GM19043 (cell line): ENCODE data around the gene WDR31.
"Not testable (repeated sequence)": the region's sequence is repeated elsewhere in the genome, so short reads cannot be mapped to it uniquely, and the experiment has no call there.

Source experiments
- ATAC-seq: cut with Tn5 transposase; IDR thresholded peaks from one replicate; pipeline ENCODE4 v1.9.1; 2021; ENCODE audit warnings: low read depth; ENCODE audit not compliant: unreplicated experiment

WDR31 gene

GRCh38 chr9:113298924-113299770 is 40.9 kb downstream of the WDR31 start:
- no peak for ATAC-seq

- ATAC-seq, result no peak
Observed at GRCh38 chr9:113298311-113298710, 41.8 kb downstream of the WDR31 start.

- no peak for ATAC-seq
Observed at GRCh38 chr9:113296796-113297558, 43.1 kb downstream of the WDR31 start.

- not testable (repeated sequence) for ATAC-seq
Observed at GRCh38 chr9:113296247-113296646, 43.8 kb downstream of the WDR31 start.

GRCh38 chr9:113293285-113293878 is 46.7 kb downstream of the WDR31 start:
- ATAC-seq, result no peak

GRCh38 chr9:113290052-113290607 is 49.9 kb downstream of the WDR31 start:
- no peak for ATAC-seq

GRCh38 chr9:113289091-113289490 is 51.0 kb downstream of the WDR31 start:
- no peak for ATAC-seq

- no peak for ATAC-seq
Observed at GRCh38 chr9:113281356-113281755, 58.7 kb downstream of the WDR31 start.

GRCh38 chr9:113278840-113279239 is 61.2 kb downstream of the WDR31 start:
- ATAC-seq, result no peak

- peak; percentile 99 for ATAC-seq
Observed at GRCh38 chr9:113275157-113276131, 64.6 kb downstream of the WDR31 start, which contains the start of the genes CDC26 and PRPF4. Gene CDC26 (minus strand): TSS chr9:113275572. CDS start chr9:113272507, 3,065 bp downstream. Gene PRPF4 (plus strand): TSS chr9:113275658. CDS start chr9:113275744, 86 bp downstream.

GRCh38 chr9:113274474-113275156 is 65.5 kb downstream of the WDR31 start:
- ATAC-seq, result peak; percentile 6

GRCh38 chr9:113269871-113270270 is 70.2 kb downstream of the WDR31 start:
- no peak for ATAC-seq

GRCh38 chr9:113269355-113269754 is 70.7 kb downstream of the WDR31 start:
- ATAC-seq, result no peak

GRCh38 chr9:113267911-113268566 is 72.0 kb downstream of the WDR31 start:
- no peak for ATAC-seq

- ATAC-seq, result no peak
Observed at GRCh38 chr9:113266174-113266573, 73.9 kb downstream of the WDR31 start.
